Type B pancreatic cell (in vitro differentiated cells): ENCODE data around the gene MAGI3. TPM values are rescaled to one million over a fixed set of nuclear protein-coding genes. Genes with fewer than 3 reads are reported as not detected.

Experiments used
- DNase-seq: peaks from one replicate; pipeline ENCODE4 v3.0.0; 2021; ENCODE audit warnings: mixed read lengths; ENCODE audit not compliant: unreplicated experiment; ENCODE audit errors: extremely low spot score
- H3K27ac Mint-ChIP-seq: 2 replicates; pipeline ENCODE4 v1.8.0; 2021; ENCODE audit warnings: mild to moderate bottlenecking, mixed read lengths
- H3K27me3 Mint-ChIP-seq: 2 replicates; pipeline ENCODE4 v1.8.0; 2021; ENCODE audit warnings: mixed read lengths
- H3K36me3 Mint-ChIP-seq: 2 replicates; pipeline ENCODE4 v1.8.0; 2021; ENCODE audit warnings: mixed read lengths
- H3K4me1 Mint-ChIP-seq: one replicate; pipeline ENCODE4 v1.8.0; 2021; ENCODE audit warnings: mixed read lengths; ENCODE audit not compliant: unreplicated experiment
- H3K4me3 Mint-ChIP-seq: 2 replicates; pipeline ENCODE4 v1.8.0; 2021; ENCODE audit warnings: mild to moderate bottlenecking, mixed read lengths
- H3K9me3 Mint-ChIP-seq: 2 replicates; pipeline ENCODE4 v1.8.0; 2021; ENCODE audit warnings: mixed read lengths
- total RNA-seq: library from RNA; stranded (reverse); gene quantifications from 2 replicates; pipeline ENCODE4 v1.2.1, GENCODE V29; 2021; ENCODE audit warnings: low replicate concordance
- TF ChIP-seq, protein P1 (sequence below): fragments of 200-600 bp; sonication (generic); conservative IDR thresholded peaks from 2 replicates; pipeline ENCODE4 v1.5.0; 2021; ENCODE audit warnings: antibody characterized with exemption, mild to moderate bottlenecking

The MAGI3 gene
- total RNA-seq, 1 donor from 2014 or later = 19.2 TPM

- Mint-ChIP-seq H3K4me1 (no peaks in the 10 kb centered on the region), H3K36me3 (peaks cover 8% of the 10 kb centered on the region), H3K4me3 (no peak overlapping the region), H3K9me3 (no peaks in the 10 kb centered on the region), H3K27me3 (no peaks in the 10 kb centered on the region), H3K27ac (no peak overlapping the region)
- TF ChIP-seq, protein P1, sequence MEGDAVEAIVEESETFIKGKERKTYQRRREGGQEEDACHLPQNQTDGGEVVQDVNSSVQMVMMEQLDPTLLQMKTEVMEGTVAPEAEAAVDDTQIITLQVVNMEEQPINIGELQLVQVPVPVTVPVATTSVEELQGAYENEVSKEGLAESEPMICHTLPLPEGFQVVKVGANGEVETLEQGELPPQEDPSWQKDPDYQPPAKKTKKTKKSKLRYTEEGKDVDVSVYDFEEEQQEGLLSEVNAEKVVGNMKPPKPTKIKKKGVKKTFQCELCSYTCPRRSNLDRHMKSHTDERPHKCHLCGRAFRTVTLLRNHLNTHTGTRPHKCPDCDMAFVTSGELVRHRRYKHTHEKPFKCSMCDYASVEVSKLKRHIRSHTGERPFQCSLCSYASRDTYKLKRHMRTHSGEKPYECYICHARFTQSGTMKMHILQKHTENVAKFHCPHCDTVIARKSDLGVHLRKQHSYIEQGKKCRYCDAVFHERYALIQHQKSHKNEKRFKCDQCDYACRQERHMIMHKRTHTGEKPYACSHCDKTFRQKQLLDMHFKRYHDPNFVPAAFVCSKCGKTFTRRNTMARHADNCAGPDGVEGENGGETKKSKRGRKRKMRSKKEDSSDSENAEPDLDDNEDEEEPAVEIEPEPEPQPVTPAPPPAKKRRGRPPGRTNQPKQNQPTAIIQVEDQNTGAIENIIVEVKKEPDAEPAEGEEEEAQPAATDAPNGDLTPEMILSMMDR = no peak
- no peak for DNase-seq
Observed at GRCh38 chr1:113672491-113672890, 282.2 kb downstream of the MAGI3 start.

- no peak for DNase-seq
- H3K4me3 Mint-ChIP-seq = no peak overlapping the region
- no peaks in the 10 kb centered on the region for H3K27me3 Mint-ChIP-seq
- H3K36me3 Mint-ChIP-seq = peaks cover 3% of the 10 kb centered on the region
- no peaks in the 10 kb centered on the region for H3K9me3 Mint-ChIP-seq
- peaks cover 6% of the 10 kb centered on the region for H3K4me1 Mint-ChIP-seq
- TF ChIP-seq, protein P1 = no peak
- H3K27ac Mint-ChIP-seq = no peak overlapping the region
Observed at GRCh38 chr1:113674591-113674990, 284.3 kb downstream of the MAGI3 start.

GRCh38 chr1:113675302-113675701 lies 285.0 kb downstream of the MAGI3 start:
- Mint-ChIP-seq H3K4me3 (no peak overlapping the region), H3K9me3 (no peaks in the 10 kb centered on the region), H3K36me3 (peaks cover 3% of the 10 kb centered on the region), H3K27ac (no peak overlapping the region), H3K27me3 (no peaks in the 10 kb centered on the region), H3K4me1 (peaks cover 6% of the 10 kb centered on the region)
- TF ChIP-seq, protein P1 = no peak
- no peak for DNase-seq

GRCh38 chr1:113676524-113676923 lies 286.2 kb downstream of the MAGI3 start:
- TF ChIP-seq, protein P1 = no peak
- Mint-ChIP-seq H3K27ac (no peak overlapping the region), H3K9me3 (no peaks in the 10 kb centered on the region), H3K4me1 (peaks cover 6% of the 10 kb centered on the region), H3K36me3 (peaks cover 3% of the 10 kb centered on the region), H3K27me3 (no peaks in the 10 kb centered on the region), H3K4me3 (no peak overlapping the region)
- no peak for DNase-seq

GRCh38 chr1:113677250-113678158 lies 287.2 kb downstream of the MAGI3 start:
- H3K4me3 Mint-ChIP-seq = no peak overlapping the region
- H3K4me1 Mint-ChIP-seq = peaks cover 6% of the 10 kb centered on the region
- H3K27me3 Mint-ChIP-seq = no peaks in the 10 kb centered on the region
- H3K36me3 Mint-ChIP-seq = no peaks in the 10 kb centered on the region
- TF ChIP-seq, protein P1 = peak; percentile 80
- no peak for DNase-seq
- no peaks in the 10 kb centered on the region for H3K9me3 Mint-ChIP-seq
- no peak overlapping the region for H3K27ac Mint-ChIP-seq
